Right ventricle myocardium superior (tissue), 1 donor: ENCODE measurements around the gene ATCAY. TPM values are rescaled to one million over a fixed set of nuclear protein-coding genes. Genes with fewer than 3 reads are reported as not detected.

Experiments
- ATAC-seq: fragments of 200-7000 bp; cut with Tn5 transposase; one replicate; pipeline ENCODE4 v1.9.1; 2020; ENCODE audit warnings: mild to moderate bottlenecking; ENCODE audit not compliant: poor library complexity
- DNase-seq: peaks from one replicate; pipeline ENCODE4 v3.0.0-alpha.2; 2020
- intact Hi-C: fragments of 100-400 bp; cut with DNase I; formaldehyde crosslinking; loops from one replicate; pipeline ENCODE4 v1.11.2; 2022
- long read RNA-seq: library from polyadenylated mRNA; unstranded; transcript quantifications from one replicate; pipeline ENCODE4 v2.0.0, GENCODE V29; 2021
- total RNA-seq: library from RNA; stranded (reverse); fragmentation: NEBNext Ultra II Directional; extraction: Animal tissue kit (Norgen Biotek cat#: 25700); gene quantifications from one replicate; pipeline ENCODE4 v1.2.1, GENCODE V29; 2021
- donor health status: DM: no; HTN: yes; CAD: no; lungs with severe emphysema.

ATCAY gene, protein sequence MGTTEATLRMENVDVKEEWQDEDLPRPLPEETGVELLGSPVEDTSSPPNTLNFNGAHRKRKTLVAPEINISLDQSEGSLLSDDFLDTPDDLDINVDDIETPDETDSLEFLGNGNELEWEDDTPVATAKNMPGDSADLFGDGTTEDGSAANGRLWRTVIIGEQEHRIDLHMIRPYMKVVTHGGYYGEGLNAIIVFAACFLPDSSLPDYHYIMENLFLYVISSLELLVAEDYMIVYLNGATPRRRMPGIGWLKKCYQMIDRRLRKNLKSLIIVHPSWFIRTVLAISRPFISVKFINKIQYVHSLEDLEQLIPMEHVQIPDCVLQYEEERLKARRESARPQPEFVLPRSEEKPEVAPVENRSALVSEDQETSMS
- total RNA-seq = not detected
- long read RNA-seq = 0 reads

DNA sequence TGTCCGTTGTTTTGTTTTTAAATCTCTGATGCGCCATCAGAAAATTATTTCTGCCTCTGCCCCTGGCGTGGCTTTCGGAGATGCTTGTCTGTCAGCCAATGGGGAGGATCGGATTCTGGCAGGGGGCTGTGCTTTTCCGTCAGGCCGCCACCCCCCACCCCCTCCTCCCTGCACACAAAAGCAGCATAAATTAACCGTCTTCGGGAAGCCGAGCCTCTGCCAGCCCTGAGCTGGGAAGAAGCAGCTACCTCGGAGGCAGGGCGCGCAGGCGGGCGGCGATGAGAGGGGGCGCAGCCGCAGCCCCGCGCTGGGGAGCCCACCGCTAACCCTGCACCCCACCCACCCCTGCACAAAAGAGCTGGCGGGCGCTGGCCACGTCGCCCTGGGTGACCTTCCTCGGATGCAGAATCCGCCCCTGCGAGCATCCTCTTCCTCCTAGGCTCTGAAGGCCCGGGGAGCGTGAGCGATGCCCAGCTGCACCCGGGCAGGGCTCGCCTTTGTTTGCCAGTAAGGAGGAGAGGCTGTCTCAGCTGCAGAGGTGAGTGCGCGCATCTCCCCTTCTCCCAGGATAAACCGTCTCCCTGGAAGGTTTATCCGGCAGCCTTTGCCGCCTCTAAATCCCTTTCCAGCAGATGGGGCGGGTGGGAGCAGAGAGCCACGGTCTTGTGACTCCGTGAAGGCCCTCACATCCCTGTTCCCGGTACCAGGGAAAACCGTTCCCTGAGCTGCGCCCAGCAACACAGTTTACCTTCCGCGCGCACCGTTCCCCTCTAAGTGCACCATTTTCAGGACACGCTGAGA is at the start of gene ATCAY:
Gene ATCAY (plus strand): TSS at position 215 of the 801 bp plus-strand sequence. CDS start 5,083 bp downstream, outside the sequence.
- DNase-seq (no peak), ATAC-seq (no peak)
- intact Hi-C loops = no loop called here

GRCh38 chr19:3831601-3832000 is 48.9 kb upstream of the ATCAY start:
- no peak for DNase-seq
- no peak for ATAC-seq
- intact Hi-C loops = no loop called here

DNA sequence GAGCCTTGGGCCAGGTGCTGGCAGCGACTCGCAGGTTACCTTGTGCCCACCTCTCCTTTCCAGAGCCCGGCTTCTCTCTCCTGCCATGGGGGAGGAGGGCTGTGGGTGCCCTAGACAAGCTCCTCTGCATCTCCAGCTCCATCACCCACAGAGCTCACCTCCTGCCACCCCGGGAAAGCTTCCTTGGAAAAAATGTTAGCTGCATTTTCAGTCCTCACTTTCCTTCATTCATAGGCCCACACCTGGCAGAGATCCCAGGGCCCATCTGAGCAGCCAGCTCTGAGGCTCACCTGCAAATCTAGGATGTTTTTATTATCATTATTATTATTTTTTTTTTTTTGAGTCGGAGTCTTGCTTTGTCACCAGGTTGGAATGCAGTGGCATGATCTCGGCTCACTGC is 48.5 kb upstream of the ATCAY start:
- intact Hi-C loops = no loop called here
- ATAC-seq (no peak), DNase-seq (no peak)

- ATAC-seq (no peak), DNase-seq (no peak)
- intact Hi-C loops = no loop called here
Measured at GRCh38 chr19:3833578-3834348, 46.7 kb upstream of the ATCAY start.

- ATAC-seq = no peak
- no peak for DNase-seq
- intact Hi-C loops = no loop called here
Measured at GRCh38 chr19:3834349-3835054, 46.0 kb upstream of the ATCAY start.

DNA sequence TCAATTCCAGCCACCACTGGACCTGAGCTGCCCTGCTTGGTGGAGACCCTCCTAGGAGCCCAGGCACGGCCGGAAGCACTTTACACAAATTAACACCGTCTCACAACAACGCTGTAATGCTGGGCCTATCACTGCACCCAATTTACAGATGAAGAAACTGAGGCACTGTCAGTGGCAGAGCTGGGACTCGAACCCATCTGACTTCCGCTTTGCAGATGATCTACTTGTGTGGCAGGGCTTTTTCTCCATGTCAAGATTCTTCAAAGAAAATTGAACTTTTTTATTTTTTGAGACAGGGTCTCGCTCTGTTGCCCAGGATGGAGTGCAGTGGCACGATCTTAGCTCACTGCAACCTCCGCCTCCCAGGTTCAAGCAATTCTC is 45.4 kb upstream of the ATCAY start:
- intact Hi-C loops = no loop called here
- DNase-seq = no peak
- ATAC-seq = no peak

DNA sequence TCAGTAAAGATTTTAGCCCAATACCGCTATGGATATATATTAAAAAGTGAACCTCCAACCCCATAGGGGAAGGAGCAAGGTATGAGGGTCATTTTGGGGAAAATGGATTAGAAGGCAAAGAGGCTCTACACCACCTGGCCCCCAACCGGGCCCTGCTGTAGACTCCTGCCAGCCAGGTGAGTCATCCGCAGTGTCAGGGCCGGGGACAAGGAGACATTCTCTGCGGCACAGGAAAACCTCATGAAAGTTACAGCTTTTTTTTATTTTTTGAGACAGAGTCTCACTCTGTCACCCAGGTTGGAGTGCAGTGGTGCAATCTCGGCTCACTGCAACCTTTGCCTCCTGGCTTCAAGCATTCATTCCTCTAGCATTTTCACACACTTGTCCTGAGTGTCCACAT is 43.6 kb upstream of the ATCAY start:
- intact Hi-C loops = no loop called here
- ATAC-seq = no peak
- no peak for DNase-seq

GRCh38 chr19:3837332-3837731 is 43.2 kb upstream of the ATCAY start:
- intact Hi-C loops = no loop called here
- ATAC-seq (no peak), DNase-seq (no peak)

GRCh38 chr19:3837922-3838321 is 42.6 kb upstream of the ATCAY start:
- ATAC-seq (no peak), DNase-seq (no peak)
- intact Hi-C loops = no loop called here

- intact Hi-C loops = no loop called here
- ATAC-seq = no peak
- DNase-seq = no peak
Measured at GRCh38 chr19:3838661-3839060, 41.8 kb upstream of the ATCAY start.

GRCh38 chr19:3839941-3840340 is 40.5 kb upstream of the ATCAY start:
- DNase-seq = no peak
- intact Hi-C loops = no loop called here
- ATAC-seq = no peak

DNA sequence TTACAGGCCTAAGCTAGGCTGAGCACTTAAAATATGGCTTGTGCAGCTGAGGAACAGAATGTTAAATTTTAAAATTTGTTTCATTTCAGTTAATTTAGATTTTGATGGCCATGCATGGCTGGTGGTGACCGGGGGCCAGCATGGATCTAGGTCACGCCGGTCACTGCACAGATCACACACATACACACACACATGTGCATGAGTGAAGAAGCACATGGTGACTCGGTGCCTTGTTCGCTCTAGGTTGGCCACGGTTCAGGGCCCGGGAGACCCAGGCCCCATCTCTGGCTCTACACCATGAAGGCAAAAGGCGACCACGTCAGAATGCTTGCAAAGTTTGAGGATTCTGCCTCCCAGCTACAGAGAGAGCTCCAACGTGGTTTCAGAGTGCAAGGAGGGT is 39.7 kb upstream of the ATCAY start:
- DNase-seq (no peak), ATAC-seq (no peak)
- intact Hi-C loops = no loop called here

DNA sequence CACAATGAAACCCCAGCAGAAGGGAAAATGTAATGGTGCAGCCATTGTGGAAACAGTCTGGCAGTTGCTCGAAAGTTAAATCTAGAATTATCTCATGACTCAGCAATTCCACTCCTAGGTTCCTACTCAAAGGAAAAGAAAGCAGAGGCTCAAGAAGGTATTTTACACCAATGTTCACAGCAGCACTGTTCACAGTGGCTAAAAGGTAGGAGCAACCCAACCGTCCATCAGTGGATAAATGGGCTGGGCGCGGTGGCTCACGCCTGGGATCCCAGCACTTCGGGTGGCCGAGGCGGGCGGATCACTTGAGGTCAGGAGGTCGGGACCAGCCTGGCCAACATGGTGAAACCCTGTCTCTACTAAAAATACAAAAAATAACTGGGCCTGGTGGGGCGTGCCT is 37.5 kb upstream of the ATCAY start:
- ATAC-seq (no peak), DNase-seq (no peak)
- intact Hi-C loops = no loop called here

DNA sequence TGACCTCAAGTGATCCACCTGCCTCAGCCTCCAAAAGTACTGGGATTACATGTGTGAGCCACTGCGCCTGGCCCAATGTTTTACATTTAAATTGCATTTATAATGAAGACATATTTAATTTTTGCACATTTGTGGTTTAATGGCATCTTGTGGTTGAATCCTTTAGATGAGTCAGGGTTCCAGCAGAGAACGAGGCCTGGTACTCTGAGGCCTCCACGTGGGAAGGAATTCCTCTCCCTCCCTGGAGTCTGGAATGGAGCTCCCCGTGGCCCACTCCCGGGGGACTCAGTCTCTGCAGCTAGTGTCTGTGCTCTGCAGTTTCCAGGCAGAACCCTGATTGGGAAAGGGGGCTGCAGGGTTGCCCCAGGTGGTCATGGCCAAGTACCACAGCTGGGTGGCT is 35.9 kb upstream of the ATCAY start:
- ATAC-seq = no peak
- DNase-seq = no peak
- intact Hi-C loops = no loop called here

- ATAC-seq (no peak), DNase-seq (no peak)
Measured at GRCh38 chr19:3849092-3849491, 31.4 kb upstream of the ATCAY start.

GRCh38 chr19:3849787-3850186 is 30.7 kb upstream of the ATCAY start:
- ATAC-seq (no peak), DNase-seq (no peak)
- intact Hi-C loops = no loop called here

More at GRCh38 chr19:3849092-3849491, 31.4 kb upstream of the ATCAY start:
- intact Hi-C loops = no loop called here

DNA sequence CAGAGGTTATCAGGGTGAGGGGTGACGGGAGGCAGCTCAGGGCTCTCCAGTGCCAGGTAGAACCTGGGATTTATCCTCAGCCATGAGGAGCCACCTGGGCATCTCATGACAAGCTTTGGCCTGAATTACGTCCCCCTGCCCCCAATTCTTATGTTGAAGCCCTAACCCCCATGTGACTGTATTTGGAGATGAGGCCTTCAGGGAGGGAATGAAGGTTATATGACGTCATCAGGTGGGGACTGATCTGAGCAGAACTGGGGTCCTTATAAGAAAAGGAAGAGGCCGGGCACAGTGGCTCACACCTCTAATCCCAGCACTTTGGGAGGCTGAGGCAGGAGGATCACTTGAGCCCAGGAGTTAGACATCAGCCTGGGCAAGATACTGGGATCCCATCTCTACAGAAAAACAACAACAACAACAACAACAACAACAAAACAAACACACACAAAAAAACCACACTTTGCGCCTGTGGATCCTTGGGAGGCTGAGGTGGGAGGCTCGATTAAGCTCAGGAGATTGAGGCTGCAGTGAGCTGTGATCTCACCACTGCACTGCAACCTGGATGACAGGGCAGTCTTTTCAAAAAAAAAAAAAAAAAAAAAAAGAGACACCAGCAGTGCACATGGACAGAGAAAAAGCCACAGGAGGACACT is 30.0 kb upstream of the ATCAY start:
- intact Hi-C loops = no loop called here
- no peak for ATAC-seq

More for the DNA sequence above, 30.0 kb upstream of the ATCAY start:
- DNase-seq = no peak
